C4-2B (cell line): Measurements from ENCODE around the gene PLCG1.

Experiments used
- ZFX ChIP-seq: fragments of 450-650 bp; IDR thresholded peaks from 2 replicates; pipeline ENCODE4 v1.6.1; 2017
- TF ChIP-seq, protein P1 (sequence below): fragments of 450-650 bp; conservative IDR thresholded peaks from 2 replicates; pipeline ENCODE4 v1.5.1; 2017; ENCODE audit warnings: mild to moderate bottlenecking

DNA sequence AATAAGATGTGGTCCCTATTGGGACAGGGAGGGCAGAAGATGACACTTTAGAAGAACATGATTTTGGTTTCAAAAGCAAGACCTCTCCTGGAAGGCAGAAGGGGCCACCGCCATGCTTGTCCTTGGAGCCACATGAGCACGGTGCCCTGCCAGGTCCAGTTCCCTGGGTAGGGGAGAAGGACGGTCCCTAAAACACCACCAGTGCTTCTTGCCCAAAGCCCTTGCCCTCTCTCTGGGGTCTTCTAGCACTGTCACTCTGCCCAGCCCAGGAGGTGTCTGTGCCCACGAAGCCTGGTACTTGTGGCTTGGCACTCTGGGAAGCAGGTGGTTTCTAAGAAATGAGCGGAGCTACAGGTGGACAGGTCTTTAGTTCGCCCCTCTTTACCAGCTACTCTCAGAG lies 46.0 kb downstream of the PLCG1 start:
- TF ChIP-seq, protein P1, sequence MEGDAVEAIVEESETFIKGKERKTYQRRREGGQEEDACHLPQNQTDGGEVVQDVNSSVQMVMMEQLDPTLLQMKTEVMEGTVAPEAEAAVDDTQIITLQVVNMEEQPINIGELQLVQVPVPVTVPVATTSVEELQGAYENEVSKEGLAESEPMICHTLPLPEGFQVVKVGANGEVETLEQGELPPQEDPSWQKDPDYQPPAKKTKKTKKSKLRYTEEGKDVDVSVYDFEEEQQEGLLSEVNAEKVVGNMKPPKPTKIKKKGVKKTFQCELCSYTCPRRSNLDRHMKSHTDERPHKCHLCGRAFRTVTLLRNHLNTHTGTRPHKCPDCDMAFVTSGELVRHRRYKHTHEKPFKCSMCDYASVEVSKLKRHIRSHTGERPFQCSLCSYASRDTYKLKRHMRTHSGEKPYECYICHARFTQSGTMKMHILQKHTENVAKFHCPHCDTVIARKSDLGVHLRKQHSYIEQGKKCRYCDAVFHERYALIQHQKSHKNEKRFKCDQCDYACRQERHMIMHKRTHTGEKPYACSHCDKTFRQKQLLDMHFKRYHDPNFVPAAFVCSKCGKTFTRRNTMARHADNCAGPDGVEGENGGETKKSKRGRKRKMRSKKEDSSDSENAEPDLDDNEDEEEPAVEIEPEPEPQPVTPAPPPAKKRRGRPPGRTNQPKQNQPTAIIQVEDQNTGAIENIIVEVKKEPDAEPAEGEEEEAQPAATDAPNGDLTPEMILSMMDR, result no peak
- no peak for TF ChIP-seq ZFX
